IgD-negative memory B cell (primary cell): ENCODE data around the gene ANKRD45. TPM values are rescaled to one million over a fixed set of nuclear protein-coding genes. Genes with fewer than 3 reads are reported as not detected.
"Not testable (repeated sequence)": the region's sequence is repeated elsewhere in the genome, so short reads cannot be mapped to it uniquely, and the experiment has no call there.

Experiments
- H3K27ac Mint-ChIP-seq, 3 donors: one replicate each; pipeline ENCODE4 v1.8.0; 2020 to 2022; ENCODE audit warnings: mild to moderate bottlenecking in 3 of 3, mixed read lengths in 3 of 3, moderate library complexity in 1 of 3
- H3K27me3 Mint-ChIP-seq: one replicate; pipeline ENCODE4 v1.8.0; 2021; ENCODE audit warnings: mixed read lengths
- H3K36me3 Mint-ChIP-seq: one replicate; pipeline ENCODE4 v1.8.0; 2020; ENCODE audit warnings: mild to moderate bottlenecking, mixed read lengths
- H3K4me1 Mint-ChIP-seq, 3 donors: one replicate each; pipeline ENCODE4 v1.8.0; 2020 to 2022; ENCODE audit warnings: mixed read lengths in 3 of 3, mild to moderate bottlenecking in 1 of 3
- H3K4me3 Mint-ChIP-seq, 4 donors: one replicate each; pipeline ENCODE4 v1.8.0; 2020 to 2022; ENCODE audit warnings: mild to moderate bottlenecking in 4 of 4, mixed read lengths in 4 of 4, moderate library complexity in 3 of 4
- H3K9me3 Mint-ChIP-seq, 3 donors: one replicate each; pipeline ENCODE4 v1.8.0; 2020 to 2021; ENCODE audit warnings: mixed read lengths in 3 of 3, mild to moderate bottlenecking in 1 of 3
- polyA plus RNA-seq: library from polyadenylated mRNA; unstranded; fragments of 300-500 nt; fragmentation: Illumina TruSeq; gene quantifications from one replicate; pipeline ENCODE4 v1.2.3, GENCODE V29; 2021

The ANKRD45 gene
- not detected for polyA plus RNA-seq

- Mint-ChIP-seq H3K36me3 (no peaks in the 10 kb centered on the region), H3K27ac (peak within 1 kb of the TSS in 1 of 3 donors; percentile 59), H3K4me3 (peak within 1 kb of the TSS in 2 of 4 donors; percentile 82 to 84), H3K27me3 (peaks cover 27% of the 10 kb centered on the region), H3K9me3 (no peaks in the 10 kb centered on the region), H3K4me1 (peaks cover 4 to 6% (median 5%) of the 10 kb centered on the region in 3 donors)
Observed at GRCh38 chr1:173669491-173669941, at the start of gene ANKRD45. Gene ANKRD45 (minus strand): TSS chr1:173669851. CDS start chr1:173659418, 10,433 bp downstream.

GRCh38 chr1:173717238-173717637 lies 47.6 kb upstream of the ANKRD45 start:
- H3K4me3 Mint-ChIP-seq, result peak overlapping the region in 3 of 4 donors; percentile 46 to 72 (median 55)
- no peak overlapping the region for H3K27ac Mint-ChIP-seq
- no peaks in the 10 kb centered on the region for H3K27me3 Mint-ChIP-seq
- H3K4me1 Mint-ChIP-seq, result peaks cover 13 to 29% (median 20%) of the 10 kb centered on the region in 3 donors
- peaks cover 9% of the 10 kb centered on the region for H3K36me3 Mint-ChIP-seq
- H3K9me3 Mint-ChIP-seq, result peaks cover 0 to 2% (median 0%) of the 10 kb centered on the region in 3 donors

GRCh38 chr1:173715538-173715844 lies 45.8 kb upstream of the ANKRD45 start:
- peak overlapping the region; percentile 90 to 99 (median 97) for H3K4me3 Mint-ChIP-seq
- peaks cover 5% of the 10 kb centered on the region for H3K27me3 Mint-ChIP-seq
- peak overlapping the region; percentile 66 to 97 (median 93) for H3K27ac Mint-ChIP-seq
- H3K9me3 Mint-ChIP-seq, result peaks cover 0 to 2% (median 0%) of the 10 kb centered on the region in 3 donors
- H3K4me1 Mint-ChIP-seq, result peaks cover 13 to 26% (median 17%) of the 10 kb centered on the region in 3 donors
- peaks cover 8% of the 10 kb centered on the region for H3K36me3 Mint-ChIP-seq

- H3K27ac Mint-ChIP-seq, result peak within 1 kb of the TSS; percentile 66 to 97 (median 93)
- H3K36me3 Mint-ChIP-seq, result peaks cover 8% of the 10 kb centered on the region
- H3K9me3 Mint-ChIP-seq, result peaks cover 0 to 2% (median 0%) of the 10 kb centered on the region in 3 donors
- H3K27me3 Mint-ChIP-seq, result peaks cover 6% of the 10 kb centered on the region
- H3K4me1 Mint-ChIP-seq, result peaks cover 13 to 22% (median 13%) of the 10 kb centered on the region in 3 donors
- peak within 1 kb of the TSS; percentile 90 to 99 (median 97) for H3K4me3 Mint-ChIP-seq
Observed at GRCh38 chr1:173714759-173715537, 45.3 kb upstream of the ANKRD45 start, which contains the start of gene KLHL20. Gene KLHL20 (plus strand): TSS chr1:173714981. CDS start chr1:173716044, 1,063 bp downstream.

DNA sequence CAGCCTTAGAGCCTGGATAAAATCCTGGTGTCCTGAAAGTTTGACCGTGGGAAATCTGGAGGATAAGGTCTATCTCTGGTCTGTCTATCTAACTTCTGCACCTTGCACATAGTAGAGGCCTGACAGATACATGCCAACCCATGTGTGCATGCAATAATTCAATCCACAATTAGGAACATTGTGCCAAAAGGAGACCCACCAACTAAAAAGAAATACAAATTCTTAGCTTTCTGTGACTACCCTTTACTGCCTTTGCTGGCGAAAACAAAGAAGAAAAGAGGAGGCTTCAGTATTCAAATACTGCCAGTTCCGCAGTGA lies 44.7 kb upstream of the ANKRD45 start:
- H3K27ac Mint-ChIP-seq, result peak overlapping the region; percentile 66 to 97 (median 93)
- H3K27me3 Mint-ChIP-seq, result peaks cover 8% of the 10 kb centered on the region
- H3K9me3 Mint-ChIP-seq, result peaks cover 0 to 2% (median 0%) of the 10 kb centered on the region in 3 donors
- H3K4me3 Mint-ChIP-seq, result peak overlapping the region; percentile 90 to 99 (median 97)
- peaks cover 13 to 22% (median 13%) of the 10 kb centered on the region in 3 donors for H3K4me1 Mint-ChIP-seq
- H3K36me3 Mint-ChIP-seq, result peaks cover 8% of the 10 kb centered on the region

DNA sequence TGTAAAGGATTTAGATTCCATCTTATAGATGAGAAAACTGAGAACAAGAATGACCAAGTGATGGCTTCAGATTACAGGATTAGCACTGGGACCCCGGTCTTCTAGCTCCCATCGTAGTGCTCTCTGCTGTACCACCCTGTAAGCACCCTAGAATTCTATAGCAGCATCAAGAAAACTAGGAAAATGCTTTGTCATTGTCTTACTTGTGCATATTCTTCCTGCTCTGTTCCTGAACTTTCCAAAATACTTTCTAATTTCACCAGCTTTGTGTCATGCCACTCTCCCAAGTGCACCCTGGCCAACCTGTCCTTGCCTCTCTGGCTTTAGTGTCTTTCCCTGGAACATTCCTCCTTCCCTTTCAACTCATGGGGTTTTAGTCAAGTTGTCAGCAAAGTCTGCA lies 39.1 kb upstream of the ANKRD45 start:
- H3K36me3 Mint-ChIP-seq, result peaks cover 5% of the 10 kb centered on the region
- H3K4me1 Mint-ChIP-seq, result no peaks in the 10 kb centered on the region
- H3K4me3 Mint-ChIP-seq, result no peak overlapping the region
- H3K27me3 Mint-ChIP-seq, result peaks cover 15% of the 10 kb centered on the region
- no peak overlapping the region for H3K27ac Mint-ChIP-seq
- peaks cover 0 to 2% (median 1%) of the 10 kb centered on the region in 3 donors for H3K9me3 Mint-ChIP-seq

GRCh38 chr1:173705117-173705516 lies 35.5 kb upstream of the ANKRD45 start:
- H3K4me1 Mint-ChIP-seq, result no peaks in the 10 kb centered on the region
- H3K27me3 Mint-ChIP-seq, result peaks cover 9% of the 10 kb centered on the region
- no peaks in the 10 kb centered on the region for H3K36me3 Mint-ChIP-seq
- peaks cover 0 to 5% (median 0%) of the 10 kb centered on the region in 3 donors for H3K9me3 Mint-ChIP-seq
- no peak overlapping the region for H3K27ac Mint-ChIP-seq
- no peak overlapping the region for H3K4me3 Mint-ChIP-seq

DNA sequence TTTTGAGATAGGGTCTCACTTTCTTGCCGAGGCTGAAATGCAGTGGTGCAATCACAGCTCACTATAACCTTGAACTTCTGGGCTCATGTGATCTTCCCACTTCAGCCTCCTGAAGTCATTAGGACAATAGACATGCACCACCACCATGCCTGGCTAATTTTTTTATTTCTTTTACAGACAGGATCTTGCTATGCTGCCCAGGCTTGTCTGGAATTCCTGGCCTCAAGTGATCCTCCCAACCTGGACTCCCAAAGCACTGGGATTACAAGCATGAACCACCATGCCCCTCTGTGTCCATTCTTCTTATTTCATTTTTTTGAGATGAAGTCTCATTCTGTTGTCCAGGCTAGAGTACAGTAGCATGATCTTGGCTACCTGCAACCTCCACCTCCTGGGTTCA lies 33.1 kb upstream of the ANKRD45 start:
- Mint-ChIP-seq H3K27me3 (no peaks in the 10 kb centered on the region), H3K27ac (no peak overlapping the region), H3K9me3 (peaks cover 0 to 3% (median 0%) of the 10 kb centered on the region in 3 donors), H3K4me1 (no peaks in the 10 kb centered on the region), H3K4me3 (no peak overlapping the region), H3K36me3 (no peaks in the 10 kb centered on the region)

DNA sequence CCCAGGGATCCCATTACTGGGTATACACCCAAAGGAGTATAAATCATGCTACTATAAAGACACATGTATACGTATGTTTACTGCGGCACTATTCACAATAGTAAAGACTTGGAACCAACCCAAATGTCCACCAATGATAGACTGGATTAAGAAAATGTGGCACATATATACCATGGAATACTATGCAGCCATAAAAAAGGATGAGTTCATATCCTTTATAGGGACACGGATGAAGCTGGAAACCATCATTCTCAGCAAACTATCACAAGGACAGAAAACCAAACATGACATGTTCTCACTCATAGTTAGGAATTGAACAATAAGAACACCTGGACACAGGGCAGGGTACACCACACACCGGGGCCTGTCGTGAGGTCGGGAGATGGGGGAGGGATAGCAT lies 31.6 kb upstream of the ANKRD45 start:
- not testable (repeated sequence) for H3K27me3 Mint-ChIP-seq

DNA sequence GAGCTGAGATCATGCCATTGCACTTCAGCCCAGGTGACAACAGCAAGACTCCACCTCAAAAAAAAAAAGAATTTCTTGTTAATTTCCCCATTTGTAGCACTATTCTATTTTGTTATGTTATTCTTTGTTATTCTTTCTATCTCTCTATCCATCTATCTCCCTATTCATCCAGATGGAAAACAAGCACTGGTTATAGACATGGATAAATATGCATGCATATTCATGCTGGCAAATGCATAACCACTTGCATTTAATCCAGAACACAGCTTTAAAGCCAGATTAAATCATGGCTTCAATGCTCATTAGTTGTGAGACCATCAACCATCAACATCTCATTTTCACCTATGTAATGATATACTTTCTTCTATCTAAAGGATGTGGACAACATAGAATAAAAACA lies 23.6 kb upstream of the ANKRD45 start:
- H3K27ac Mint-ChIP-seq, result no peak overlapping the region
- H3K27me3 Mint-ChIP-seq, result peaks cover 13% of the 10 kb centered on the region
- H3K4me1 Mint-ChIP-seq, result no peaks in the 10 kb centered on the region
- H3K4me3 Mint-ChIP-seq, result no peak overlapping the region
- H3K36me3 Mint-ChIP-seq, result no peaks in the 10 kb centered on the region
- H3K9me3 Mint-ChIP-seq, result peaks cover 0 to 6% (median 0%) of the 10 kb centered on the region in 3 donors

More for the DNA sequence above, 31.6 kb upstream of the ANKRD45 start:
- not testable (repeated sequence) for H3K27ac Mint-ChIP-seq, H3K4me1 Mint-ChIP-seq, H3K4me3 Mint-ChIP-seq, H3K9me3 Mint-ChIP-seq, H3K36me3 Mint-ChIP-seq

DNA sequence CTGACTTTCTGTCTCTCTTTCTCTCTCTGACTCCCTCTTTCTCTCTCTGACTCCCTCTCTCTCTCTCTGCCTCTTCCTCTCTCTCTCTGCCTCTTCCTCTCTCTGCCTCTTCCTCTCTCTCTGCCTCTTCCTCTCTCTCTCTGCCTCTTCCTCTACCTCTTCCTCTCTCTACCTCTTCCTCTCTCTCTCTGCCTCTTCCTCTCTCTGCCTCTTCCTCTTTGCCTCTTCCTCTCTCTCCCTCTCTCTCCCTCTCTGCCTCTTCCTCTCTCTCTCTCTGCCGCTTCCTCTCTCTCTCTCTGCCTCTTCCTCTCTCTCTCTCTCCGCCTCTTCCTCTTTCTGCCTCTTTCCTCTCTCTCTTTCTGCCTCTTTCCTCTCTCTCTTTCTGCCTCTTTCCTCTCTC lies 18.6 kb upstream of the ANKRD45 start:
- no peak overlapping the region for H3K4me3 Mint-ChIP-seq
- no peak overlapping the region for H3K27ac Mint-ChIP-seq
- peaks cover 0 to 2% (median 0%) of the 10 kb centered on the region in 3 donors for H3K4me1 Mint-ChIP-seq
- H3K36me3 Mint-ChIP-seq, result no peaks in the 10 kb centered on the region
- H3K27me3 Mint-ChIP-seq, result peaks cover 3% of the 10 kb centered on the region
- peaks cover 0 to 6% (median 0%) of the 10 kb centered on the region in 3 donors for H3K9me3 Mint-ChIP-seq

DNA sequence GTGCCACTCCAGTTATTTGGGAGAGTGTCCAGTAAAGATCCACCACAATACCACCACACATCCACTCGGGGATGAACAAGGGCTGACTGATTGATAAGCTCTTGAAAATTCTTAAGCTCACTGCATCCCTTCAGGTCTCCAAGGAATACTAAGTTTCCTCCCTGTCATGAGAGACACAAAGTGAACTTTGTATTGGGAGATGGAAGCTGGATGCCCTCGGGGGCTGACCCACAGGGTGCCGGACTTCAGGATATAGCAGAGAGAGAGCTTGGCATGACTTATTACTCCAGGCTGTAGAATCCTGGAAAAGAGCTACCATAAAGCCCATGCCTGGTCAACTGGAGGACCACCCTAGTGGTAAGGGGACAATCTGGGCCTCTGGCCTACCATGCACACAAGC lies 15.5 kb upstream of the ANKRD45 start:
- H3K4me1 Mint-ChIP-seq, H3K4me3 Mint-ChIP-seq, H3K27me3 Mint-ChIP-seq, H3K36me3 Mint-ChIP-seq, H3K9me3 Mint-ChIP-seq, H3K27ac Mint-ChIP-seq: not testable (repeated sequence)

- H3K27ac Mint-ChIP-seq, H3K4me3 Mint-ChIP-seq, H3K36me3 Mint-ChIP-seq, H3K4me1 Mint-ChIP-seq, H3K27me3 Mint-ChIP-seq, H3K9me3 Mint-ChIP-seq: not testable (repeated sequence)
Observed at GRCh38 chr1:173683838-173684237, 14.2 kb upstream of the ANKRD45 start.

GRCh38 chr1:173682184-173682583 lies 12.5 kb upstream of the ANKRD45 start:
- Mint-ChIP-seq H3K27ac (no peak overlapping the region), H3K36me3 (peaks cover 2% of the 10 kb centered on the region), H3K9me3 (peaks cover 0 to 5% (median 2%) of the 10 kb centered on the region in 3 donors), H3K4me3 (no peak overlapping the region), H3K27me3 (peaks cover 6% of the 10 kb centered on the region), H3K4me1 (peaks cover 0 to 2% (median 0%) of the 10 kb centered on the region in 3 donors)

DNA sequence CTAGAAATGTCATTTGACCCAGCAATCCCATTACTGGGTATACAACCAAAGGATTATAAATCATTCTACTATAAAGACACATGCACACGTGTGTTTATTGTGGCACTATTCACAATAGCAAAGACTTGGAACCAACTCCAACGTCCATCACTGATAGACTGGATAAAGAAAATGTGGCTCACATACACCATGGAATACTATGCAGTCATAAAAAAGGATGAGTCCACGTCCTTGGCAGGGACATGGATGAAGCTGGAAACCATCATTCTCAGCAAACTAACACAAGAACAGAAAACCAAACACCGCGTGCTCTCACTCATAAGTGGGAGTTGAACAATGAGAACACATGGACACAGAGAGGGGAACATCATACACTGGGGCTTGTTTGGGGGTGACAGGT lies 10.5 kb upstream of the ANKRD45 start:
- H3K4me1 Mint-ChIP-seq, H3K36me3 Mint-ChIP-seq, H3K9me3 Mint-ChIP-seq, H3K27ac Mint-ChIP-seq, H3K4me3 Mint-ChIP-seq, H3K27me3 Mint-ChIP-seq: not testable (repeated sequence)

DNA sequence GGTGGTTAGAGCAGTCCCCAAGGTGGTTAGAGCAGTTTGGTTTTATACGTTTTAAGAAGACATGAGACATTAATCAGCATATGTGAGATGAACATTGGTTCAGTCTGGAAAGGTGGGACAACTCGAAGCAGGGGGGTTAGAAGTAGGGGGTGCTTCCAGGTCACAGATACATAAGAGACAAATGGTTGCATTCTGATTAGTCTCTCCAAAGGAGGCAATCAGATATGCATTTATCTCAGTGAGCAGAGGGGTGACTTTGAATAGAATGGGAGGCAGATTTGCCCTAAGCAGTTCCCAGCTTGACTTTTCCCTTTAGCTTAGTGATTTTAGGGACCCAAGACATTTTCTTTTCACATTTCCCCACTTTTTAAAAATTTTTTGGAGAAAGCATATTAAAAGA lies 4.8 kb upstream of the ANKRD45 start:
- H3K36me3 Mint-ChIP-seq, H3K9me3 Mint-ChIP-seq, H3K4me1 Mint-ChIP-seq, H3K4me3 Mint-ChIP-seq, H3K27ac Mint-ChIP-seq: not testable (repeated sequence)
- H3K27me3 Mint-ChIP-seq, result peaks cover 26% of the 10 kb centered on the region
